Prostate gland (tissue), 2 donors: ENCODE results near the gene RYR3. TPM values are rescaled to one million over a fixed set of nuclear protein-coding genes. Genes with fewer than 3 reads are reported as not detected.

ENCODE experiments used
- DNase-seq: peaks from one replicate; pipeline ENCODE4 v3.0.0-alpha.2; 2019; ENCODE audit warnings: low spot score
- H3K27ac ChIP-seq, 2 donors: fragments of 200-600 bp; sonication (generic); 2 replicates each; pipeline ENCODE4 v1.5.1; 2017 to 2019
- H3K27me3 ChIP-seq: fragments of 200-600 bp; sonication (generic); replicated peaks from 2 replicates; pipeline ENCODE4 v1.5.1; 2019; ENCODE audit not compliant: insufficient read depth
- H3K36me3 ChIP-seq, 2 donors: fragments of 200-600 bp; sonication (generic); 1 replicate in 1 of 2; 2 replicates in 1 of 2; pipeline versions ENCODE4 v1.5.1 to v1.8.1; 2017 to 2019
- H3K4me1 ChIP-seq: fragments of 200-600 bp; sonication (generic); replicated peaks from 2 replicates; pipeline ENCODE4 v1.5.1; 2019
- H3K4me3 ChIP-seq, 2 donors: fragments of 200-600 bp; sonication (generic); 2 replicates each; pipeline ENCODE4 v1.5.1; 2017 to 2019
- H3K9me3 ChIP-seq: fragments of 200-600 bp; sonication (generic); 2 replicates; pipeline ENCODE4 v1.5.1; 2017
- CTCF ChIP-seq, 4 experiments: fragments of 200-600 bp in 2 of 4; fragments of 450-650 bp in 2 of 4; sonication (generic) in 2 of 4; IDR thresholded peaks; 1 replicate in 3 of 4; 2 replicates in 1 of 4; pipeline ENCODE4 v1.5.1; 2016 to 2019; ENCODE audit warnings: antibody characterized with exemption in 4 of 4, mild to moderate bottlenecking in 2 of 4, moderate library complexity in 2 of 4
- POLR2A ChIP-seq: fragments of 450-650 bp; IDR thresholded peaks from one replicate; pipeline ENCODE4 v1.6.1; 2016; ENCODE audit warnings: antibody characterized with exemption, mild to moderate bottlenecking
- POLR2AphosphoS5 ChIP-seq: sonication (generic); formaldehyde crosslinking; IDR thresholded peaks from one replicate; pipeline ENCODE4 v1.6.1; 2017; ENCODE audit warnings: antibody characterized with exemption
- WGBS: methylation state at CpG from one replicate; pipeline ENCODE4 v1.1.5; 2018; 5-methylcytosine and 5-hydroxymethylcytosine counted together
- intact Hi-C: fragments of 100-400 bp; cut with DNase I; formaldehyde crosslinking; loops from one replicate; pipeline ENCODE4 v1.14.2; 2022
- total RNA-seq, 2 donors: library from RNA; depleted of rRNA; stranded (reverse); fragments of >200 nt; gene quantifications; one replicate each; pipeline ENCODE4 v1.1.0, GENCODE V29; 2016

Gene RYR3
- total RNA-seq, 2 donors from 2014 or later = 0.41 to 2.3 TPM

- H3K4me3 ChIP-seq = no peak overlapping the region
- no peaks in the 10 kb centered on the region for H3K4me1 ChIP-seq
- H3K36me3 ChIP-seq = no peaks in the 10 kb centered on the region
- no peaks in the 10 kb centered on the region for H3K27me3 ChIP-seq
- intact Hi-C loops = no loop called here
- no peaks in the 10 kb centered on the region for H3K9me3 ChIP-seq
- WGBS = 50% methylated on average over 5 of the region's 5 CpGs
- TF ChIP-seq CTCF (IDR thresholded peaks at IDR 0.05) (no peak), POLR2A (no peak), POLR2AphosphoS5 (no peak)
- H3K27ac ChIP-seq = no peak overlapping the region
- DNase-seq = no peak
These were observed 472.2 kb downstream of the RYR3 start for GRCh38 chr15:33782966-33783365.

- Histone ChIP-seq H3K4me1 (no peaks in the 10 kb centered on the region), H3K27ac (no peak overlapping the region)
- 82% methylated on average over 6 of the region's 6 CpGs for WGBS
These were observed 474.6 kb downstream of the RYR3 start for GRCh38 chr15:33785366-33785765.

GRCh38 chr15:33788906-33789540, 478.3 kb downstream of the RYR3 start:
- TF ChIP-seq CTCF (IDR thresholded peaks at IDR 0.05) (no peak), POLR2A (no peak), POLR2AphosphoS5 (no peak)
- Histone ChIP-seq H3K36me3 (no peaks in the 10 kb centered on the region), H3K9me3 (no peaks in the 10 kb centered on the region), H3K4me3 (no peak overlapping the region), H3K27me3 (no peaks in the 10 kb centered on the region), H3K27ac (no peak overlapping the region), H3K4me1 (no peaks in the 10 kb centered on the region)
- DNase-seq = no peak
- intact Hi-C loops = no loop called here
- 45% methylated on average over 9 of the region's 9 CpGs for WGBS

More at GRCh38 chr15:33785366-33785765, 474.6 kb downstream of the RYR3 start:
- Histone ChIP-seq H3K9me3 (no peaks in the 10 kb centered on the region), H3K36me3 (no peaks in the 10 kb centered on the region), H3K4me3 (no peak overlapping the region), H3K27me3 (no peaks in the 10 kb centered on the region)
- DNase-seq = no peak
- intact Hi-C loops = no loop called here
- TF ChIP-seq POLR2A (no peak), POLR2AphosphoS5 (no peak)

- intact Hi-C loops = no loop called here
- Histone ChIP-seq H3K9me3 (no peaks in the 10 kb centered on the region), H3K27ac (no peak overlapping the region), H3K4me1 (no peaks in the 10 kb centered on the region), H3K27me3 (no peaks in the 10 kb centered on the region), H3K4me3 (no peak overlapping the region), H3K36me3 (no peaks in the 10 kb centered on the region)
- TF ChIP-seq POLR2AphosphoS5 (no peak), POLR2A (no peak), CTCF (IDR thresholded peaks at IDR 0.05) (no peak)
- WGBS = 86% methylated on average over 5 of the region's 5 CpGs
- DNase-seq = no peak
These were observed 483.7 kb downstream of the RYR3 start for GRCh38 chr15:33794453-33794852.

GRCh38 chr15:33795070-33795469, 484.3 kb downstream of the RYR3 start:
- no peaks in the 10 kb centered on the region for H3K9me3 ChIP-seq
- H3K36me3 ChIP-seq = no peaks in the 10 kb centered on the region
- H3K27me3 ChIP-seq = no peaks in the 10 kb centered on the region
- H3K4me3 ChIP-seq = no peak overlapping the region
- 22% methylated on average over 3 of the region's 3 CpGs for WGBS
- no peaks in the 10 kb centered on the region for H3K4me1 ChIP-seq
- no peak overlapping the region for H3K27ac ChIP-seq
- intact Hi-C loops = no loop called here
- no peak for DNase-seq
- TF ChIP-seq POLR2A (no peak), CTCF (IDR thresholded peaks at IDR 0.05) (no peak), POLR2AphosphoS5 (no peak)
